ENCODE results near the gene ARID1B. TPM values are rescaled to one million over a fixed set of nuclear protein-coding genes. Genes with fewer than 3 reads are reported as not detected.

The ARID1B gene
- total RNA-seq, 1 donor from 2014 or later: 78.1 TPM

DNA sequence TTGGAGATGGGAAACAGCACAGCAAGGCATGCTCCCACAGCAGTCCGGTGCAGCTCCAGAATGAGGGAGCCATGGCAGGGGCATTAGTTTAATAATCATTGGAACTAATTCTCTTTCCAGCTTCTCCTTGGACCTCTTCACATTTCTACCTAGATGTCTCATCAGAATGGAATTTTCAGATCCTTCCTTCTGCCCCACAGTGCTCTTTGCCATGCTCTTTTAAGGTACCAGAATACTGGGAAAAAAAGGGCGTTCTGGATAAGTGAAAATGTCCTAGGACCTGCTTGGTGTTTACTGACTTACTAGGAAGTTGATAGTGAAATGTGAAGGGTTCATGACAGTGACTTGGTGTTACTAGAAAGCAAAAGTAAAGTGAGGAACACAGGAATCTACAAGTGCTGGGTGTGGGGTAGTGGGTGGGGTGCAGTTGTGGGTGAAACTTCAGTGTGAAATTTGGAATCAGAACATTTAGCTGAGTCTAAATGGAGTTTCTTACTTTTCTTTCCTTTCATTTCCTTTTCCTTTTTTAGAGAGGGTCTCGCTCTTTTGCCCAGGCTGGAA, 207.1 kb downstream of the ARID1B start:
- no peaks in the 10 kb centered on the region for H3K9me3 Mint-ChIP-seq (ENCODE audit: unreplicated experiment)
- H3K27me3 Mint-ChIP-seq (ENCODE audit: unreplicated experiment): no peaks in the 10 kb centered on the region
- no peaks in the 10 kb centered on the region for H3K36me3 Mint-ChIP-seq (ENCODE audit: unreplicated experiment)
- no peak overlapping the region for H3K4me3 Mint-ChIP-seq (ENCODE audit: unreplicated experiment)
- DNase-seq (ENCODE audit: extremely low spot score, unreplicated experiment): no peak
- TF ChIP-seq, protein P1, sequence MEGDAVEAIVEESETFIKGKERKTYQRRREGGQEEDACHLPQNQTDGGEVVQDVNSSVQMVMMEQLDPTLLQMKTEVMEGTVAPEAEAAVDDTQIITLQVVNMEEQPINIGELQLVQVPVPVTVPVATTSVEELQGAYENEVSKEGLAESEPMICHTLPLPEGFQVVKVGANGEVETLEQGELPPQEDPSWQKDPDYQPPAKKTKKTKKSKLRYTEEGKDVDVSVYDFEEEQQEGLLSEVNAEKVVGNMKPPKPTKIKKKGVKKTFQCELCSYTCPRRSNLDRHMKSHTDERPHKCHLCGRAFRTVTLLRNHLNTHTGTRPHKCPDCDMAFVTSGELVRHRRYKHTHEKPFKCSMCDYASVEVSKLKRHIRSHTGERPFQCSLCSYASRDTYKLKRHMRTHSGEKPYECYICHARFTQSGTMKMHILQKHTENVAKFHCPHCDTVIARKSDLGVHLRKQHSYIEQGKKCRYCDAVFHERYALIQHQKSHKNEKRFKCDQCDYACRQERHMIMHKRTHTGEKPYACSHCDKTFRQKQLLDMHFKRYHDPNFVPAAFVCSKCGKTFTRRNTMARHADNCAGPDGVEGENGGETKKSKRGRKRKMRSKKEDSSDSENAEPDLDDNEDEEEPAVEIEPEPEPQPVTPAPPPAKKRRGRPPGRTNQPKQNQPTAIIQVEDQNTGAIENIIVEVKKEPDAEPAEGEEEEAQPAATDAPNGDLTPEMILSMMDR (IDR thresholded peaks at IDR 0.05): no peak
- H3K4me1 Mint-ChIP-seq (ENCODE audit: unreplicated experiment): peaks cover 53% of the 10 kb centered on the region
- H3K27ac Mint-ChIP-seq (ENCODE audit: unreplicated experiment): no peak overlapping the region

DNA sequence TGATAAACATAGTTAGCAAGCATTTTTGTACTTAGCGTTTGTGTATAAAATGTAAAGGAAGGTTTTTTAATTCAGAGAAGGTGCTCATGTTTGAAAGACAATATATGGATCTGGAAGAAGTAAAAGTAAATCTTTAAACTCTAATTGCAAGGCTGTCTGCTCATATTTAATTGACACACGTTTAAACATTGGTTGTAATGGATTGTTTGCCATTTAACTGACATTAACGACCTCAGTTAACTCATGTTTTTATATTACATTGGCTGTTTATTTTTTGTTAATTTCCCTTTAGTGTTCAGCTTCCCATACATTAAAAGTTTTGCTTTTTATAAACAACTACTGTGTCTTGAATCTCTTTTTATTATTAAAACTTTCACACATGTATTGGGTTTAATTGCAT, 208.1 kb downstream of the ARID1B start:
- Mint-ChIP-seq H3K9me3 (ENCODE audit: unreplicated experiment) (no peaks in the 10 kb centered on the region), H3K4me3 (ENCODE audit: unreplicated experiment) (no peak overlapping the region), H3K4me1 (ENCODE audit: unreplicated experiment) (peaks cover 49% of the 10 kb centered on the region), H3K36me3 (ENCODE audit: unreplicated experiment) (no peaks in the 10 kb centered on the region), H3K27ac (ENCODE audit: unreplicated experiment) (no peak overlapping the region), H3K27me3 (ENCODE audit: unreplicated experiment) (no peaks in the 10 kb centered on the region)
- TF ChIP-seq, protein P1 (IDR thresholded peaks at IDR 0.05): no peak
- DNase-seq (ENCODE audit: extremely low spot score, unreplicated experiment): no peak

DNA sequence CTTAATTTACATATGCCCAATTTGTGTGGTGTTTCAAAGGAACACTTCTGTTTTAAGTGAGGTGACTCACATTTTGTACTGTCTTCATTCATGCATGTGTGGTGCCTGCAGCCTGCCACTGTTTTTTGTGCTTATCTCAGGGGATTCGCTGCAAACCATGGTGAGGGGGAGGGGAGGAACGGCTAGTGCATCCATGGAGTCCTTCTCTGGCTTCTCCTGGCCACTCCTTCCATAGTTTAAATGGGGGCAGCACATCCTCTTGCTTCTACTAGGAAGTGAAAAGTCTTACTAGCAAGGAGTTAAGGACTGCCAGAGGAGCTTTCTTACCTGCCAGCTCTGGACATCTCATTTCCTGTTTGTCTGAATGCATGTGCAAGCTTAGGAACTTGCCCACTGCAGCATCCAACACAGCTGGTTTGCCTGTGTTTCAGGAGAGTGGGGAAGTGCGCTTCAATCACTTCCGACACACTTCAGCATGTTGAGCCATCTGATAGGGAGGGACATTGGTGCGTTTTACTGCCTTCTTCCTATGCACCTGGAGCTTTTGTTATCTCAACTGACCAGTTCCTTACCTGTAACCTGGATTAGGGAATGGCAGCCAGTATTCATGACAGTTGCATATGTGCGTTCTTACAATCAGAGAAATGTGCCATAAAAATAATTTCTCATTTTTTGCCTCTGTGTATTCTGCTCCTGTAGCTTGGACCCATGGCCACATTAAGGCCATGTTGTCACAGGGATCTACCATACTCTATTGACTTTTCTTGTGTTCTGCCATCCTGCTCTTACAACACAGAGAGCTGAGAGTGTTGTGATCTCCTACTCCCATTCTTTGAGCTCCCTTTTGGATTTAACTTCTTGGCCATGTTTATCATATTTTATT, 211.3 kb downstream of the ARID1B start:
- H3K36me3 Mint-ChIP-seq (ENCODE audit: unreplicated experiment): no peaks in the 10 kb centered on the region
- H3K9me3 Mint-ChIP-seq (ENCODE audit: unreplicated experiment): no peaks in the 10 kb centered on the region
- TF ChIP-seq, protein P1 (IDR thresholded peaks at IDR 0.05): no peak
- peaks cover 51% of the 10 kb centered on the region for H3K4me1 Mint-ChIP-seq (ENCODE audit: unreplicated experiment)
- no peak overlapping the region for H3K4me3 Mint-ChIP-seq (ENCODE audit: unreplicated experiment)
- H3K27ac Mint-ChIP-seq (ENCODE audit: unreplicated experiment): no peak overlapping the region
- no peak for DNase-seq (ENCODE audit: extremely low spot score, unreplicated experiment)
- H3K27me3 Mint-ChIP-seq (ENCODE audit: unreplicated experiment): no peaks in the 10 kb centered on the region

DNA sequence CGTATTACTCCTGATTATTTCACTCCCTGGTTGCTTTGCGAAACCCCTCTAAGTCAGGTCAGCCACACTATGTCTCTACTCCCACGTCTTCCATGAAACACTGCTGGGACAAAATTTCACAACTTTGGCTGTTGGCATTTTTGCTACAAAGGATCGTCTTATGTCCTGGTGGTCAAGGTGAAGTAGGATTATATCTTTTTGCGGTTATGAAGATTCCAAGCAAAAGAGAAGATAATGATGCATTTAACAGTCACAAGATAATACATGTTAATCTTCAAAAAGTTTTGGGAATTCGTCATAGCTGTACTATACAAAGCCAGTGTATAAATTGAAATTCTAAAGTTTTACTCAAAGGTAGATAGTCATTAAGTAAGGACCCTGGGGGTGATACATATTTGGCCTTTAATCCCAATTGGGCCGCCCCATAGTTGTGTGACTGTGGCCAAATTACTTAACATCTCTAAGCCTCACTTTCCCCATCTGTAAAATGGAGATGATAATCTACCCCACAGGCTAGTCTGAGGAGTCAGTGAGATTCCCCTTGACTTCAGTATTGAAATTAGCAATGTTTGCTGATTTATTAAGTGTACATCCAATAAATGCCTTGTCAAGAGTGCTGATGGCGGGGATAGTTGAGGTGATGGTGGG, 212.1 kb downstream of the ARID1B start:
- peaks cover 44% of the 10 kb centered on the region for H3K4me1 Mint-ChIP-seq (ENCODE audit: unreplicated experiment)
- no peak overlapping the region for H3K4me3 Mint-ChIP-seq (ENCODE audit: unreplicated experiment)
- no peaks in the 10 kb centered on the region for H3K27me3 Mint-ChIP-seq (ENCODE audit: unreplicated experiment)
- TF ChIP-seq, protein P1 (IDR thresholded peaks at IDR 0.05): no peak
- H3K27ac Mint-ChIP-seq (ENCODE audit: unreplicated experiment): no peak overlapping the region
- DNase-seq (ENCODE audit: extremely low spot score, unreplicated experiment): no peak
- no peaks in the 10 kb centered on the region for H3K9me3 Mint-ChIP-seq (ENCODE audit: unreplicated experiment)
- H3K36me3 Mint-ChIP-seq (ENCODE audit: unreplicated experiment): no peaks in the 10 kb centered on the region

All from osteocyte (in vitro differentiated cells).